Caco-2 (cell line): Measurements from ENCODE around the gene CYRIA. TPM values are rescaled to one million over a fixed set of nuclear protein-coding genes. Genes with fewer than 3 reads are reported as not detected.

Experiments used
- BruUV-seq: library from RNA; stranded (reverse); fragments of 400-500 nt; replicated peaks from 2 replicates; lab custom pipeline; 2021; lab: Mats Ljungman, UMichigan
- CTCF ChIA-PET: fragments of 300-600 bp; sonication (Branson Sonifier 250); formaldehyde crosslinking; loops from one replicate; lab custom pipeline; 2022; ENCODE audit warnings: antibody characterized with exemption; lab: Charles Lee
- POLR2A ChIA-PET: fragments of 300-600 bp; sonication (Branson Sonifier 250); formaldehyde crosslinking; loops from one replicate; lab custom pipeline; 2022; ENCODE audit warnings: antibody characterized with exemption; lab: Charles Lee
- DNase-seq, 2 experiments: peaks; one replicate each; pipeline versions ENCODE4 v3.0.0 to v3.0.0-alpha.2; 2020 to 2022
- H3K27me3 ChIP-seq: replicated peaks from 2 replicates; pipeline ENCODE4 v1.6.0; 2011; ENCODE audit warnings: low read length; ENCODE audit not compliant: control insufficient read depth, insufficient read depth
- H3K36me3 ChIP-seq: 2 replicates; pipeline ENCODE4 v1.5.1; 2011; ENCODE audit warnings: low read length; ENCODE audit not compliant: control insufficient read depth, insufficient read depth
- H3K4me1 ChIP-seq: fragments of 250-450 bp; sonication (Bioruptor Pico); 2 replicates; pipeline ENCODE4 v1.5.1; 2020; ENCODE audit warnings: mild to moderate bottlenecking
- H3K4me3 ChIP-seq: 2 replicates; pipeline ENCODE4 v1.5.1; 2011; ENCODE audit warnings: low read depth, mild to moderate bottlenecking, control low read depth, low read length
- H3K9me3 ChIP-seq: fragments of 250-450 bp; sonication (Bioruptor Pico); 2 replicates; pipeline ENCODE4 v1.5.1; 2020; ENCODE audit warnings: mild to moderate bottlenecking, moderate library complexity
- H3K27ac Mint-ChIP-seq: one replicate; pipeline ENCODE4 v1.8.0; 2022; ENCODE audit warnings: mixed read lengths; ENCODE audit not compliant: unreplicated experiment
- H3K27me3 Mint-ChIP-seq: one replicate; pipeline ENCODE4 v1.8.0; 2022; ENCODE audit warnings: mixed read lengths; ENCODE audit not compliant: insufficient read depth, unreplicated experiment
- H3K36me3 Mint-ChIP-seq: one replicate; pipeline ENCODE4 v1.8.0; 2022; ENCODE audit warnings: mild to moderate bottlenecking, mixed read lengths; ENCODE audit not compliant: insufficient read depth, unreplicated experiment
- H3K4me1 Mint-ChIP-seq: one replicate; pipeline ENCODE4 v1.8.0; 2022; ENCODE audit warnings: low read depth, mixed read lengths; ENCODE audit not compliant: unreplicated experiment
- H3K4me3 Mint-ChIP-seq: one replicate; pipeline ENCODE4 v1.8.0; 2022; ENCODE audit warnings: mild to moderate bottlenecking, moderate library complexity, mixed read lengths; ENCODE audit not compliant: unreplicated experiment
- H3K9me3 Mint-ChIP-seq: one replicate; pipeline ENCODE4 v1.8.0; 2022; ENCODE audit warnings: mixed read lengths; ENCODE audit not compliant: unreplicated experiment
- intact Hi-C: fragments of 100-400 bp; cut with micrococcal nuclease; formaldehyde crosslinking; loops from one replicate; pipeline ENCODE4 v1.10.0; 2022; ENCODE audit not compliant: unreplicated experiment
- total RNA-seq: library from RNA; stranded (reverse); gene quantifications from 2 replicates; pipeline ENCODE4 v1.2.3, GENCODE V29; 2022
- TF ChIP-seq, protein P1 (sequence below), 2 experiments: fragments of 200-600 bp in 1 of 2; IDR thresholded peaks; 1 replicate in 1 of 2; 2 replicates in 1 of 2; pipeline versions ENCODE4 v1.5.1 to v1.8.0; 2011 to 2022; ENCODE audit warnings: antibody characterized with exemption in 1 of 2, control low read depth in 1 of 2, inconsistent platforms in 1 of 2, low read depth in 1 of 2, low read length in 1 of 2, mild to moderate bottlenecking in 1 of 2, moderate library complexity in 1 of 2; ENCODE audit not compliant: insufficient read depth in 1 of 2, severe bottlenecking in 1 of 2, unreplicated experiment in 1 of 2

Gene CYRIA
- total RNA-seq, 1 experiment from 2014 or later = 0.20 TPM

DNA sequence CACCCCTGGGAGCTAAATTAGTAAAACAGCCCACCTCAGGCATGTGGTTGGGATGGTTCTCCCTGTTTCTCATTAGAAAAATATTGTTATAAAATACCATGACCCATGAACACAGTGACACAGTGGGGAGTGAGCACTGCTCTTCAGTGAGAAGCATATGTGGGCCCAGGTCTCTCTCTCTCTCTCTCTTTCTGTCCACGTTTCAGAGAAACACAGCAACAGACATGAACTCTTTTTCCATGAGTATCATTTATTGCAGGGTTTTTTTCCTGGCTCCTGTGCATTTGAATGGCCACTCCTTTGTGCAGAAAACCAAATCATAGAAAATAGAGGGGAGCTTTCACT, 41.2 kb downstream of the CYRIA start:
- H3K4me3 Mint-ChIP-seq = no peak overlapping the region

DNA sequence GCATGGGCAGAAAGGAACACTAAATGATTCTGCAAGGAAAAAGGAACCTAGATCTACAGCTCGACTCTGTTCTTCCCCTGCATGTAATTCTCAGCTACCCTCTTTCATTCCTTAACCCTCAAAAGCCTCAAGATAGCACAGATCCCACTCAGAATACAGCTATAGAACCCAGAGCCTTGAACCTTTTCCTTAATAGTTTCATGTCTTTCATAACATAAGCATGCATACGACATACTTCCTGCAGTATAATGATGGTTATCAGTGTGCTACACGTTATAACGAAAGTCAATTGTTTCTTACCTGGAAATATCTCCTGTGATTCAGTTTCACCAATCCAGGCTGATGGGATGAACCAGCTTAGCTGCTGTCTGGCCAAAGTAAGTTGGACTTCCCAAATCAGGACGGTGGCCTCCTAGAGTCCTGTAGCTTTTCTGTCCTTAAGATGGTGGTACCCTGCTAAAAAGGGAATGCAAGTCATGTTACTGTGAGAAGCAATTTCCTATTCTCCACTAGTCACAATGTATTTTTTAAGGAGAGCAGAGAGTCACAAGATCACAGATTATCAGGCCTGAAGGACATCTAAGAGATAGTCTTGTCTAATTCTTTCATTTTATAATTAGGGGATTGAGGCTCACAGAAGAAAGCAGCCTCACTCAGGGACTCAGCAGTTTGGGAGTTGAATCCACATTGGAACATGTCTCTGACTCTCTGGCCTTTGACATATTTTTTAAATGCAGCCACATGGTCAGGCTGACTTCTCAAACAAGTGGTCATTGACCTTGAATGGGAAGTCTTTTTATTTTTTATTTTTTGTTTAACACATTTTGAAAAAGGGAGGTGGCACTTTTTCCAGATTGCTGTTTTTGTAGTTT, 41.8 kb downstream of the CYRIA start:
- BruUV-seq = no TSS peak
- CTCF ChIA-PET = no interaction called here
- DNase-seq = no peak

More for the DNA sequence above, 41.2 kb downstream of the CYRIA start:
- no peaks in the 10 kb centered on the region for H3K4me1 Mint-ChIP-seq
- H3K9me3 Mint-ChIP-seq = no peaks in the 10 kb centered on the region
- no peaks in the 10 kb centered on the region for H3K36me3 Mint-ChIP-seq
- no TSS peak for BruUV-seq
- Histone ChIP-seq H3K9me3 (no peaks in the 10 kb centered on the region), H3K27me3 (no peaks in the 10 kb centered on the region), H3K4me3 (no peak overlapping the region), H3K4me1 (no peaks in the 10 kb centered on the region), H3K36me3 (no peaks in the 10 kb centered on the region)
- intact Hi-C loops = no loop called here
- CTCF ChIA-PET = no interaction called here
- POLR2A ChIA-PET = no interaction called here
- TF ChIP-seq, protein P1, sequence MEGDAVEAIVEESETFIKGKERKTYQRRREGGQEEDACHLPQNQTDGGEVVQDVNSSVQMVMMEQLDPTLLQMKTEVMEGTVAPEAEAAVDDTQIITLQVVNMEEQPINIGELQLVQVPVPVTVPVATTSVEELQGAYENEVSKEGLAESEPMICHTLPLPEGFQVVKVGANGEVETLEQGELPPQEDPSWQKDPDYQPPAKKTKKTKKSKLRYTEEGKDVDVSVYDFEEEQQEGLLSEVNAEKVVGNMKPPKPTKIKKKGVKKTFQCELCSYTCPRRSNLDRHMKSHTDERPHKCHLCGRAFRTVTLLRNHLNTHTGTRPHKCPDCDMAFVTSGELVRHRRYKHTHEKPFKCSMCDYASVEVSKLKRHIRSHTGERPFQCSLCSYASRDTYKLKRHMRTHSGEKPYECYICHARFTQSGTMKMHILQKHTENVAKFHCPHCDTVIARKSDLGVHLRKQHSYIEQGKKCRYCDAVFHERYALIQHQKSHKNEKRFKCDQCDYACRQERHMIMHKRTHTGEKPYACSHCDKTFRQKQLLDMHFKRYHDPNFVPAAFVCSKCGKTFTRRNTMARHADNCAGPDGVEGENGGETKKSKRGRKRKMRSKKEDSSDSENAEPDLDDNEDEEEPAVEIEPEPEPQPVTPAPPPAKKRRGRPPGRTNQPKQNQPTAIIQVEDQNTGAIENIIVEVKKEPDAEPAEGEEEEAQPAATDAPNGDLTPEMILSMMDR (IDR thresholded peaks at IDR 0.05; ENCODE audit: insufficient read depth in 1 of 2, low read depth in 1 of 2, low read length in 1 of 2, severe bottlenecking in 1 of 2, unreplicated experiment in 1 of 2) = no peak
- DNase-seq = no peak
- no peak overlapping the region for H3K27ac Mint-ChIP-seq
- H3K27me3 Mint-ChIP-seq = peaks cover 26% of the 10 kb centered on the region

DNA sequence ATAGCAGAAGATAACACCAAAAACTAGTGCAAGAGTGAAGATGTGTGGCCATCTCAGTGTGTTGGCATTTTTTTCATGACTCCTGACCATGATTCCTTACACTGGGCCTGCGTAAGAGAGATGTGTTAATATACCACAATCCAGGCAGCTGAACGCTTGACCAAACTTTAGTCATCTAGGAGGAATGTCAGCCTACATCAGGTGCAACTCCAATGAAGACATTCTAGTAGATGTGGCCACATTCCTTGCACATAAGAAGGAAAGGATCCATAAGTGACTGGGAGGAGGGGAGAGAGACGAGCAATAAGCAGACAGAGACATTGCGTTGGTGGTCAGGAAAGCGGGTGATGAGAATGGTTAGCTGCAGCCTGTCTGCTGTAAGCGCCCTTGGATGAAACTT, 42.6 kb downstream of the CYRIA start:
- no peaks in the 10 kb centered on the region for H3K4me1 ChIP-seq
- Mint-ChIP-seq H3K27ac (no peak overlapping the region), H3K27me3 (peaks cover 22% of the 10 kb centered on the region), H3K9me3 (no peaks in the 10 kb centered on the region), H3K36me3 (no peaks in the 10 kb centered on the region), H3K4me3 (no peak overlapping the region), H3K4me1 (no peaks in the 10 kb centered on the region)
- intact Hi-C loops = no loop called here
- no peak overlapping the region for H3K4me3 ChIP-seq
- ChIA-PET POLR2A (no interaction called here), CTCF (interaction anchor here (1.8 kb wide), 1 partner anchor 9 kb away, joined by 6 read pairs; no protein-coding TSS in a partner anchor)
- TF ChIP-seq, protein P1 (IDR thresholded peaks at IDR 0.05; ENCODE audit: insufficient read depth in 1 of 2, low read depth in 1 of 2, low read length in 1 of 2, severe bottlenecking in 1 of 2, unreplicated experiment in 1 of 2) = no peak
- no peaks in the 10 kb centered on the region for H3K9me3 ChIP-seq
- DNase-seq = no peak
- H3K36me3 ChIP-seq = no peaks in the 10 kb centered on the region
- no TSS peak for BruUV-seq
- H3K27me3 ChIP-seq = no peaks in the 10 kb centered on the region

More for the DNA sequence above, 41.8 kb downstream of the CYRIA start:
- no peaks in the 10 kb centered on the region for H3K9me3 ChIP-seq
- no peaks in the 10 kb centered on the region for H3K36me3 ChIP-seq
- H3K27ac Mint-ChIP-seq = no peak overlapping the region
- H3K27me3 ChIP-seq = no peaks in the 10 kb centered on the region
- H3K4me3 ChIP-seq = no peak overlapping the region
- intact Hi-C loops = no loop called here
- TF ChIP-seq, protein P1 (IDR thresholded peaks at IDR 0.05; ENCODE audit: insufficient read depth in 1 of 2, low read depth in 1 of 2, low read length in 1 of 2, severe bottlenecking in 1 of 2, unreplicated experiment in 1 of 2) = no peak
- no peaks in the 10 kb centered on the region for H3K9me3 Mint-ChIP-seq
- H3K36me3 Mint-ChIP-seq = no peaks in the 10 kb centered on the region
- no peaks in the 10 kb centered on the region for H3K4me1 ChIP-seq
- peaks cover 22% of the 10 kb centered on the region for H3K27me3 Mint-ChIP-seq
- POLR2A ChIA-PET = no interaction called here
- H3K4me3 Mint-ChIP-seq = no peak overlapping the region
- no peaks in the 10 kb centered on the region for H3K4me1 Mint-ChIP-seq
